Lung (tissue), 12 donors: ENCODE results near the gene RPL36A. TPM values are rescaled to one million over a fixed set of nuclear protein-coding genes. Genes with fewer than 3 reads are reported as not detected.

Source experiments
- ATAC-seq: fragments of 200-7000 bp; cut with Tn5 transposase; one replicate; pipeline ENCODE4 v1.9.1; 2020; ENCODE audit warnings: moderate number of reproducible peaks; ENCODE audit not compliant: insufficient read depth, low FRiP score
- DNase-seq, 3 donors: peaks; one replicate each; pipeline ENCODE4 v3.0.0-alpha.2; 2013 to 2017
- H3K27ac ChIP-seq, 2 donors: one replicate each; pipeline ENCODE4 v1.5.1; 2013; ENCODE audit warnings: mild to moderate bottlenecking in 2 of 2, moderate library complexity in 2 of 2, control low read depth in 1 of 2, inconsistent platforms in 1 of 2, low read depth in 1 of 2, low read length in 1 of 2
- H3K27me3 ChIP-seq, 3 donors: one replicate each; pipeline ENCODE4 v1.5.1; 2013; ENCODE audit warnings: low read length in 2 of 3; ENCODE audit not compliant: control insufficient read depth in 3 of 3, insufficient read depth in 3 of 3
- H3K36me3 ChIP-seq, 4 donors: one replicate each; pipeline ENCODE4 v1.5.1; 2013; ENCODE audit warnings: low read length in 4 of 4, mild to moderate bottlenecking in 1 of 4, moderate library complexity in 1 of 4; ENCODE audit not compliant: control insufficient read depth in 4 of 4, insufficient read depth in 4 of 4
- H3K4me1 ChIP-seq, 5 donors: one replicate each; pipeline ENCODE4 v1.5.1; 2013; ENCODE audit warnings: low read length in 5 of 5, mild to moderate bottlenecking in 2 of 5, moderate library complexity in 1 of 5; ENCODE audit not compliant: control insufficient read depth in 5 of 5, insufficient read depth in 5 of 5
- H3K4me3 ChIP-seq: one replicate; pipeline ENCODE4 v1.5.1; 2013; ENCODE audit warnings: mild to moderate bottlenecking, control low read depth, moderate library complexity
- H3K9ac ChIP-seq, 2 donors: one replicate each; pipeline ENCODE4 v1.5.1; 2013; ENCODE audit warnings: low read length in 2 of 2, control low read depth in 1 of 2; ENCODE audit not compliant: insufficient read depth in 1 of 2
- H3K9me3 ChIP-seq, 4 donors: one replicate each; pipeline ENCODE4 v1.5.1; 2013; ENCODE audit warnings: low read length in 3 of 4, mild to moderate bottlenecking in 1 of 4, moderate library complexity in 1 of 4; ENCODE audit not compliant: control insufficient read depth in 4 of 4, insufficient read depth in 3 of 4
- CTCF ChIP-seq: IDR thresholded peaks from 2 replicates; pipeline ENCODE4 v1.5.1; 2012; ENCODE audit warnings: mild to moderate bottlenecking; ENCODE audit errors: control extremely low read depth, extremely low read depth
- whole genome bisulfite sequencing, 2 donors: extraction: QIAGEN DNeasy Blood & Tissue Kit; methylation state at CpG; one replicate each; pipeline ENCODE4 v1.1.7; 2013; 5-methylcytosine and 5-hydroxymethylcytosine counted together
- polyA plus RNA-seq, 2 donors: library from polyadenylated mRNA; stranded (reverse); fragments of 200-250 nt; gene quantifications; one replicate each; pipeline ENCODE4 v1.2.1, GENCODE V29; 2013
- total RNA-seq, 2 donors: library from RNA; depleted of rRNA in 1 of 2; stranded (reverse); fragments of >200 nt in 1 of 2; gene quantifications; one replicate each; pipeline ENCODE4 v1.2.1, GENCODE V29; 2014 to 2021
- donor health status: control.
- donor health status: control.
- donor health status: Bipolar disorder and iron deficiency.
- donor health status: healthy.
- donor health status: DM: yes; HTN: yes; CAD: no.

RPL36A gene
- total and polyA plus RNA-seq, 4 donors, result 199 to 4,087 (median 1,280) TPM

GRCh38 chrX:101399825-101400224 is 9.0 kb downstream of the RPL36A start:
- Histone ChIP-seq H3K9me3 (no peaks in the 10 kb centered on the region), H3K36me3 (peaks cover 0 to 2% (median under 1%) of the 10 kb centered on the region in 4 donors), H3K4me1 (no peaks in the 10 kb centered on the region), H3K27ac (no peak overlapping the region), H3K27me3 (peaks cover 0 to 5% (median 0%) of the 10 kb centered on the region in 3 donors), H3K9ac (no peak overlapping the region), H3K4me3 (no peak overlapping the region)
- no peak for DNase-seq
- no peak for ATAC-seq
- 87 to 92% methylated on average over 4 of the region's 4 CpGs for WGBS, 2 donors
- TF ChIP-seq CTCF, result no peak

- WGBS, 2 donors, result 0 to 26% methylated on average over 14 to 15 of the region's 15 CpGs
- Histone ChIP-seq H3K27ac (peak overlapping the region; percentile 67 to 90), H3K27me3 (peaks cover 0 to 3% (median 0%) of the 10 kb centered on the region in 3 donors), H3K36me3 (peaks cover 0 to 2% (median 0%) of the 10 kb centered on the region in 4 donors), H3K4me3 (peak overlapping the region; percentile 41), H3K9me3 (no peaks in the 10 kb centered on the region), H3K9ac (peak overlapping the region; percentile 96 to 99), H3K4me1 (peaks cover 0 to 10% (median 4%) of the 10 kb centered on the region in 5 donors)
- ATAC-seq (no peak), DNase-seq (peak; percentile 16 to 56 (median 45))
- no peak for TF ChIP-seq CTCF
These were observed 16.4 kb downstream of the RPL36A start for GRCh38 chrX:101407167-101407747.

GRCh38 chrX:101407748-101408531 is 17.1 kb downstream of the RPL36A start, which contains the start of the genes GLA and HNRNPH2:
Gene GLA, minus strand, starts transcription at chrX:101407925. Its CDS starts 22 bp downstream, at chrX:101407903.
Gene HNRNPH2, plus strand, starts transcription at chrX:101408222. Its CDS starts 3,767 bp downstream, at chrX:101411989.
- no peak for TF ChIP-seq CTCF
- H3K27ac ChIP-seq, result peak within 1 kb of the TSS; percentile 90 to 95
- peak within 1 kb of the TSS; percentile 50 for H3K4me3 ChIP-seq
- DNase-seq (peak; percentile 95 to 99 (median 98)), ATAC-seq (peak; percentile 94)
- H3K9ac ChIP-seq, result peak within 1 kb of the TSS; percentile 96 to 99
- H3K9me3 ChIP-seq, result no peaks in the 10 kb centered on the region
- 0 to 29% methylated on average over 39 to 47 of the region's 47 CpGs for WGBS, 2 donors
- H3K36me3 ChIP-seq, result peaks cover 0 to 5% (median 2%) of the 10 kb centered on the region in 4 donors
- peaks cover 0 to 3% (median 0%) of the 10 kb centered on the region in 3 donors for H3K27me3 ChIP-seq
- H3K4me1 ChIP-seq, result peaks cover 0 to 10% (median 4%) of the 10 kb centered on the region in 5 donors
